ENCODE measurements around the gene PPP1R37. TPM values are rescaled to one million over a fixed set of nuclear protein-coding genes. Genes with fewer than 3 reads are reported as not detected.

Gene PPP1R37
- total and polyA plus RNA-seq, 2 of the 13 experiments (the other 11 are each of a cell fraction or from before 2014, with no cell fraction given) = 9.0 to 14.3 TPM

GRCh38 chr19:45045671-45046353, 47.2 kb upstream of the PPP1R37 start (continued):
- TF ChIP-seq, protein P1, sequence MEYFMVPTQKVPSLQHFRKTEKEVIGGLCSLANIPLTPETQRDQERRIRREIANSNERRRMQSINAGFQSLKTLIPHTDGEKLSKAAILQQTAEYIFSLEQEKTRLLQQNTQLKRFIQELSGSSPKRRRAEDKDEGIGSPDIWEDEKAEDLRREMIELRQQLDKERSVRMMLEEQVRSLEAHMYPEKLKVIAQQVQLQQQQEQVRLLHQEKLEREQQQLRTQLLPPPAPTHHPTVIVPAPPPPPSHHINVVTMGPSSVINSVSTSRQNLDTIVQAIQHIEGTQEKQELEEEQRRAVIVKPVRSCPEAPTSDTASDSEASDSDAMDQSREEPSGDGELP (IDR thresholded peaks at IDR 0.05; ENCODE audit: borderline replicate concordance, low read depth) = peak; percentile 78; the same call in 1 of the 2 replicates
- peak; percentile 70; the same call in 1 of the 2 replicates for TF ChIP-seq SNAPC2 (CRISPR knock-in tag; IDR thresholded peaks at IDR 0.05)
- TF ChIP-seq, protein P2, sequence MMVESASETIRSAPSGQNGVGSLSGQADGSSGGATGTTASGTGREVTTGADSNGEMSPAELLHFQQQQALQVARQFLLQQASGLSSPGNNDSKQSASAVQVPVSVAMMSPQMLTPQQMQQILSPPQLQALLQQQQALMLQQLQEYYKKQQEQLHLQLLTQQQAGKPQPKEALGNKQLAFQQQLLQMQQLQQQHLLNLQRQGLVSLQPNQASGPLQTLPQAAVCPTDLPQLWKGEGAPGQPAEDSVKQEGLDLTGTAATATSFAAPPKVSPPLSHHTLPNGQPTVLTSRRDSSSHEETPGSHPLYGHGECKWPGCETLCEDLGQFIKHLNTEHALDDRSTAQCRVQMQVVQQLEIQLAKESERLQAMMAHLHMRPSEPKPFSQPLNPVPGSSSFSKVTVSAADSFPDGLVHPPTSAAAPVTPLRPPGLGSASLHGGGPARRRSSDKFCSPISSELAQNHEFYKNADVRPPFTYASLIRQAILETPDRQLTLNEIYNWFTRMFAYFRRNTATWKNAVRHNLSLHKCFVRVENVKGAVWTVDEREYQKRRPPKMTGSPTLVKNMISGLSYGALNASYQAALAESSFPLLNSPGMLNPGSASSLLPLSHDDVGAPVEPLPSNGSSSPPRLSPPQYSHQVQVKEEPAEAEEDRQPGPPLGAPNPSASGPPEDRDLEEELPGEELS (CRISPR knock-in tag; IDR thresholded peaks at IDR 0.05) = peak; percentile 94
- TF ChIP-seq HMGXB3 (CRISPR knock-in tag; IDR thresholded peaks at IDR 0.05; ENCODE audit: borderline replicate concordance) = peak; percentile 93
- TF ChIP-seq ZNF556 (CRISPR knock-in tag; IDR thresholded peaks at IDR 0.05; ENCODE audit: borderline replicate concordance) = peak; percentile 66; the same call in 1 of the 2 replicates
- TF ChIP-seq SYNCRIP (IDR thresholded peaks at IDR 0.05; ENCODE audit: insufficient read depth, low read depth, low read length) = no peak
- TF ChIP-seq CBX2 (IDR thresholded peaks at IDR 0.05; ENCODE audit: low read depth, low read length) = no peak
- TF ChIP-seq CBX2 (CRISPR knock-in tag; IDR thresholded peaks at IDR 0.05; ENCODE audit: low read depth) = no peak; the same call in 1 of the 2 replicates
- no peak for TF ChIP-seq MAFG (CRISPR knock-in tag; IDR thresholded peaks at IDR 0.05)
- no peak for TF ChIP-seq ZNF564 (CRISPR knock-in tag; IDR thresholded peaks at IDR 0.05)
- no peak for TF ChIP-seq HMG20B (CRISPR knock-in tag; conservative IDR thresholded peaks at IDR 0.05)
- TF ChIP-seq TAF1 (CRISPR knock-in tag; IDR thresholded peaks at IDR 0.05) = peak; percentile 49; the same call in 1 of the 2 replicates
- no peak for TF ChIP-seq ZNF207 (IDR thresholded peaks at IDR 0.05; ENCODE audit: borderline replicate concordance)
- TF ChIP-seq STAG1 (CRISPR knock-in tag; IDR thresholded peaks at IDR 0.05) = no peak
- TF ChIP-seq KDM2A (CRISPR knock-in tag; IDR thresholded peaks at IDR 0.05; ENCODE audit: borderline replicate concordance, low read depth) = peak; percentile 73; the same call in 1 of the 2 replicates
- no peak; the same call in 1 of the 2 replicates for TF ChIP-seq ZNF224 (CRISPR knock-in tag; IDR thresholded peaks at IDR 0.05)
- peak; percentile 40; the same call in 1 of the 2 replicates for TF ChIP-seq POLR2AphosphoS5 (IDR thresholded peaks at IDR 0.05; ENCODE audit: low read depth, low read length)
- TF ChIP-seq PRDM10 (CRISPR knock-in tag; IDR thresholded peaks at IDR 0.05; ENCODE audit: low read depth) = peak; percentile 98
- TF ChIP-seq AGO1 (IDR thresholded peaks at IDR 0.05; ENCODE audit: low read depth, low read length, poor library complexity, severe bottlenecking) = no peak

All from HepG2 (cell line).